Activated naive CD8-positive, alpha-beta T cell treated with anti-CD3 and anti-CD28 coated beads, Interleukin-2, amount 10 ng/mL, durations not matched to agents 7 days and 5 days (primary cell): Measurements from ENCODE around the gene CASR. TPM values are rescaled to one million over a fixed set of nuclear protein-coding genes. Genes with fewer than 3 reads are reported as not detected.

Experiments used
- ATAC-seq: fragments of 150-1000 bp; cut with Tn5 transposase; one replicate; pipeline ENCODE4 v1.10.0; 2021; ENCODE audit warnings: low read depth, moderate library complexity
- POLR2A ChIA-PET: fragments of 350-600 bp; sonication (Branson Sonifier 250); formaldehyde crosslinking; loops from one replicate; lab custom pipeline; 2021; ENCODE audit warnings: antibody characterized with exemption; lab: Charles Lee
- DNase-seq: peaks from one replicate; pipeline ENCODE4 v3.0.0; 2021
- H3K27ac Mint-ChIP-seq: one replicate; pipeline ENCODE4 v1.8.0; 2022; ENCODE audit warnings: mild to moderate bottlenecking, mixed read lengths
- H3K27me3 Mint-ChIP-seq: one replicate; pipeline ENCODE4 v1.8.0; 2022; ENCODE audit warnings: mild to moderate bottlenecking, moderate library complexity, mixed read lengths
- H3K36me3 Mint-ChIP-seq: one replicate; pipeline ENCODE4 v1.8.0; 2021; ENCODE audit warnings: mild to moderate bottlenecking, mixed read lengths
- H3K4me1 Mint-ChIP-seq: one replicate; pipeline ENCODE4 v1.8.0; 2021; ENCODE audit warnings: mixed read lengths
- H3K4me3 Mint-ChIP-seq: one replicate; pipeline ENCODE4 v1.8.0; 2022; ENCODE audit warnings: mild to moderate bottlenecking, moderate library complexity, mixed read lengths
- H3K9me3 Mint-ChIP-seq: one replicate; pipeline ENCODE4 v1.8.0; 2021; ENCODE audit warnings: mixed read lengths
- total RNA-seq, 2 experiments: library from RNA; stranded (reverse); gene quantifications; one replicate each; pipeline ENCODE4 v1.2.3, GENCODE V29; 2021

Gene CASR
- total RNA-seq, 2 experiments from 2014 or later = not detected

- Mint-ChIP-seq H3K4me1 (peaks cover 1% of the 10 kb centered on the region), H3K27ac (no peak overlapping the region), H3K9me3 (no peaks in the 10 kb centered on the region), H3K27me3 (no peaks in the 10 kb centered on the region), H3K36me3 (no peaks in the 10 kb centered on the region), H3K4me3 (no peak overlapping the region)
- DNase-seq = no peak
- POLR2A ChIA-PET = no interaction called here
- ATAC-seq = no peak
These were observed 72.4 kb downstream of the CASR start for GRCh38 chr3:122255757-122256439.

GRCh38 chr3:122257644-122258364 lies 74.3 kb downstream of the CASR start:
- ATAC-seq (no peak), DNase-seq (no peak)
- Mint-ChIP-seq H3K36me3 (no peaks in the 10 kb centered on the region), H3K27me3 (peaks cover 4% of the 10 kb centered on the region), H3K9me3 (no peaks in the 10 kb centered on the region), H3K27ac (no peak overlapping the region), H3K4me1 (peaks cover 1% of the 10 kb centered on the region), H3K4me3 (no peak overlapping the region)
- POLR2A ChIA-PET = no interaction called here

- H3K9me3 Mint-ChIP-seq = no peaks in the 10 kb centered on the region
- ATAC-seq (peak; percentile 80), DNase-seq (peak; percentile 54)
- no peak overlapping the region for H3K4me3 Mint-ChIP-seq
- no peak overlapping the region for H3K27ac Mint-ChIP-seq
- H3K4me1 Mint-ChIP-seq = peaks cover 1% of the 10 kb centered on the region
- no peaks in the 10 kb centered on the region for H3K36me3 Mint-ChIP-seq
- peaks cover 11% of the 10 kb centered on the region for H3K27me3 Mint-ChIP-seq
- POLR2A ChIA-PET = no interaction called here
These were observed 75.4 kb downstream of the CASR start for GRCh38 chr3:122258757-122259371.

GRCh38 chr3:122260206-122260605 lies 76.7 kb downstream of the CASR start:
- POLR2A ChIA-PET = no interaction called here
- peaks cover 24% of the 10 kb centered on the region for H3K27me3 Mint-ChIP-seq
- H3K27ac Mint-ChIP-seq = no peak overlapping the region
- ATAC-seq = no peak
- no peak overlapping the region for H3K4me3 Mint-ChIP-seq
- H3K9me3 Mint-ChIP-seq = no peaks in the 10 kb centered on the region
- H3K4me1 Mint-ChIP-seq = peaks cover 1% of the 10 kb centered on the region
- no peaks in the 10 kb centered on the region for H3K36me3 Mint-ChIP-seq
- no peak for DNase-seq

GRCh38 chr3:122263058-122263457 lies 79.6 kb downstream of the CASR start:
- POLR2A ChIA-PET = no interaction called here
- H3K4me3 Mint-ChIP-seq = no peak overlapping the region
- peaks cover 27% of the 10 kb centered on the region for H3K27me3 Mint-ChIP-seq
- H3K27ac Mint-ChIP-seq = no peak overlapping the region
- DNase-seq (no peak), ATAC-seq (no peak)
- H3K36me3 Mint-ChIP-seq = no peaks in the 10 kb centered on the region
- H3K4me1 Mint-ChIP-seq = peaks cover 1% of the 10 kb centered on the region
- no peaks in the 10 kb centered on the region for H3K9me3 Mint-ChIP-seq

- Mint-ChIP-seq H3K9me3 (no peaks in the 10 kb centered on the region), H3K36me3 (no peaks in the 10 kb centered on the region), H3K27me3 (peaks cover 27% of the 10 kb centered on the region), H3K27ac (no peak overlapping the region), H3K4me1 (peaks cover 4% of the 10 kb centered on the region), H3K4me3 (no peak overlapping the region)
- DNase-seq (no peak), ATAC-seq (no peak)
- POLR2A ChIA-PET = no interaction called here
These were observed 80.6 kb downstream of the CASR start for GRCh38 chr3:122263974-122264588.

- Mint-ChIP-seq H3K36me3 (no peaks in the 10 kb centered on the region), H3K4me1 (peaks cover 8% of the 10 kb centered on the region)
These were observed 82.5 kb downstream of the CASR start for GRCh38 chr3:122265957-122266356.

GRCh38 chr3:122268257-122269024 lies 85.0 kb downstream of the CASR start:
- DNase-seq (no peak), ATAC-seq (no peak)
- POLR2A ChIA-PET = no interaction called here
- peaks cover 19% of the 10 kb centered on the region for H3K27me3 Mint-ChIP-seq
- H3K4me3 Mint-ChIP-seq = no peak overlapping the region
- peaks cover 31% of the 10 kb centered on the region for H3K4me1 Mint-ChIP-seq
- H3K9me3 Mint-ChIP-seq = peaks cover 1% of the 10 kb centered on the region
- no peak overlapping the region for H3K27ac Mint-ChIP-seq
- peaks cover under 1% of the 10 kb centered on the region for H3K36me3 Mint-ChIP-seq

More at GRCh38 chr3:122265957-122266356, 82.5 kb downstream of the CASR start:
- H3K9me3 Mint-ChIP-seq = no peaks in the 10 kb centered on the region
- POLR2A ChIA-PET = no interaction called here
- no peak for ATAC-seq
- no peak overlapping the region for H3K27ac Mint-ChIP-seq
- no peak overlapping the region for H3K4me3 Mint-ChIP-seq
- DNase-seq = no peak
- peaks cover 27% of the 10 kb centered on the region for H3K27me3 Mint-ChIP-seq

GRCh38 chr3:122269045-122269444 lies 85.6 kb downstream of the CASR start:
- H3K4me3 Mint-ChIP-seq = no peak overlapping the region
- peaks cover 3% of the 10 kb centered on the region for H3K9me3 Mint-ChIP-seq
- POLR2A ChIA-PET = no interaction called here
- peaks cover 14% of the 10 kb centered on the region for H3K27me3 Mint-ChIP-seq
- H3K4me1 Mint-ChIP-seq = peaks cover 36% of the 10 kb centered on the region
- H3K27ac Mint-ChIP-seq = no peak overlapping the region
- ATAC-seq (no peak), DNase-seq (no peak)
- peaks cover 4% of the 10 kb centered on the region for H3K36me3 Mint-ChIP-seq

GRCh38 chr3:122271246-122271898 lies 87.9 kb downstream of the CASR start:
- no peak for DNase-seq
- Mint-ChIP-seq H3K36me3 (peaks cover 4% of the 10 kb centered on the region), H3K27ac (peak overlapping the region; percentile 2), H3K9me3 (peaks cover 3% of the 10 kb centered on the region), H3K27me3 (no peaks in the 10 kb centered on the region), H3K4me3 (peak overlapping the region; percentile 45), H3K4me1 (peaks cover 36% of the 10 kb centered on the region)
- POLR2A ChIA-PET = no interaction called here
- peak; percentile 79 for ATAC-seq

GRCh38 chr3:122272879-122273278 lies 89.4 kb downstream of the CASR start:
- ATAC-seq (no peak), DNase-seq (no peak)
- H3K27ac Mint-ChIP-seq = peak overlapping the region; percentile 14
- H3K9me3 Mint-ChIP-seq = peaks cover 3% of the 10 kb centered on the region
- H3K36me3 Mint-ChIP-seq = peaks cover 4% of the 10 kb centered on the region
- no peak overlapping the region for H3K4me3 Mint-ChIP-seq
- POLR2A ChIA-PET = no interaction called here
- peaks cover 36% of the 10 kb centered on the region for H3K4me1 Mint-ChIP-seq
- peaks cover 2% of the 10 kb centered on the region for H3K27me3 Mint-ChIP-seq

GRCh38 chr3:122273498-122273897 lies 90.0 kb downstream of the CASR start:
- Mint-ChIP-seq H3K36me3 (peaks cover 4% of the 10 kb centered on the region), H3K4me1 (peaks cover 34% of the 10 kb centered on the region), H3K27me3 (peaks cover 2% of the 10 kb centered on the region), H3K9me3 (peaks cover 3% of the 10 kb centered on the region), H3K27ac (peak overlapping the region; percentile 73), H3K4me3 (peak overlapping the region; percentile 46)
- DNase-seq (no peak), ATAC-seq (peak; percentile 37)
- POLR2A ChIA-PET = interaction anchor here (0.6 kb wide), 1 partner anchor 16 kb away, joined by 3 read pairs; no protein-coding TSS in a partner anchor
